DND-41 (cell line): Measurements from ENCODE around the gene COL23A1.

Experiments used
- ATAC-seq: fragments of 200-7000 bp; cut with Tn5 transposase; 3 replicates; pipeline ENCODE4 v1.9.1; 2021; ENCODE audit warnings: low read depth; ENCODE audit not compliant: insufficient read depth
- DNase-seq: peaks from one replicate; pipeline ENCODE4 v3.0.0-alpha.2; 2020
- H2AFZ ChIP-seq: 2 replicates; pipeline ENCODE4 v1.6.0; 2012; ENCODE audit warnings: low read depth, low read length
- H3K27ac ChIP-seq: 2 replicates; pipeline ENCODE4 v1.5.1; 2012; ENCODE audit warnings: low read length, inconsistent platforms
- H3K27me3 ChIP-seq: fragments of 200-600 bp; sonication (generic); 2 replicates; pipeline ENCODE4 v1.6.0; 2012; ENCODE audit warnings: low read length, mild to moderate bottlenecking, inconsistent platforms; ENCODE audit not compliant: insufficient read depth, poor library complexity
- H3K36me3 ChIP-seq: 2 replicates; pipeline ENCODE4 v1.5.1; 2012; ENCODE audit warnings: low read length, inconsistent platforms; ENCODE audit not compliant: insufficient read depth
- H3K4me1 ChIP-seq: 2 replicates; pipeline ENCODE4 v1.5.1; 2012; ENCODE audit warnings: mild to moderate bottlenecking, low read length; ENCODE audit not compliant: insufficient read depth
- H3K4me2 ChIP-seq: 2 replicates; pipeline ENCODE4 v1.6.0; 2012; ENCODE audit warnings: mild to moderate bottlenecking, moderate library complexity, low read length, inconsistent platforms; ENCODE audit not compliant: insufficient read depth
- H3K4me3 ChIP-seq, 2 experiments: fragments of 200-600 bp in 1 of 2; shearing (Covaris generic) in 1 of 2; 2 replicates each; pipeline ENCODE4 v1.5.1; 2012 to 2016; ENCODE audit warnings: inconsistent platforms in 2 of 2, low read length in 2 of 2, mild to moderate bottlenecking in 2 of 2, low read depth in 1 of 2, moderate library complexity in 1 of 2
- H3K79me2 ChIP-seq: 2 replicates; pipeline ENCODE4 v1.6.0; 2012; ENCODE audit warnings: low read length, inconsistent platforms; ENCODE audit not compliant: insufficient read depth
- H3K9ac ChIP-seq: 2 replicates; pipeline ENCODE4 v1.6.0; 2012; ENCODE audit warnings: low read depth, mild to moderate bottlenecking, inconsistent platforms, low read length, moderate library complexity
- H3K9me3 ChIP-seq: 2 replicates; pipeline ENCODE4 v1.5.1; 2012; ENCODE audit warnings: low read length, moderate library complexity, mild to moderate bottlenecking, inconsistent platforms; ENCODE audit not compliant: insufficient read depth, severe bottlenecking
- H4K20me1 ChIP-seq: 2 replicates; pipeline ENCODE4 v1.6.0; 2012; ENCODE audit warnings: low read length; ENCODE audit not compliant: insufficient read depth
- EZH2 ChIP-seq: IDR thresholded peaks from 3 replicates; pipeline ENCODE4 v1.6.1; 2012; ENCODE audit warnings: borderline replicate concordance, low read depth, mild to moderate bottlenecking, moderate library complexity, low read length, inconsistent platforms; ENCODE audit not compliant: severe bottlenecking
- TF ChIP-seq, protein P1 (sequence below): IDR thresholded peaks from 2 replicates; pipeline ENCODE4 v1.5.1; 2012; ENCODE audit warnings: borderline replicate concordance, low read length, moderate library complexity, mild to moderate bottlenecking; ENCODE audit not compliant: poor library complexity, severe bottlenecking; ENCODE audit errors: extremely low read depth

COL23A1 gene

GRCh38 chr5:178323961-178324360 lies 266.2 kb downstream of the COL23A1 start:
- Histone ChIP-seq H3K4me2 (no peak overlapping the region), H3K27me3 (no peaks in the 10 kb centered on the region), H4K20me1 (no peaks in the 10 kb centered on the region), H3K36me3 (no peaks in the 10 kb centered on the region), H3K9ac (no peak overlapping the region), H2AFZ (no peak overlapping the region), H3K4me3 (no peak overlapping the region), H3K9me3 (no peaks in the 10 kb centered on the region), H3K79me2 (no peaks in the 10 kb centered on the region), H3K4me1 (no peaks in the 10 kb centered on the region), H3K27ac (no peak overlapping the region)
- no peak for TF ChIP-seq EZH2
- TF ChIP-seq, protein P1, sequence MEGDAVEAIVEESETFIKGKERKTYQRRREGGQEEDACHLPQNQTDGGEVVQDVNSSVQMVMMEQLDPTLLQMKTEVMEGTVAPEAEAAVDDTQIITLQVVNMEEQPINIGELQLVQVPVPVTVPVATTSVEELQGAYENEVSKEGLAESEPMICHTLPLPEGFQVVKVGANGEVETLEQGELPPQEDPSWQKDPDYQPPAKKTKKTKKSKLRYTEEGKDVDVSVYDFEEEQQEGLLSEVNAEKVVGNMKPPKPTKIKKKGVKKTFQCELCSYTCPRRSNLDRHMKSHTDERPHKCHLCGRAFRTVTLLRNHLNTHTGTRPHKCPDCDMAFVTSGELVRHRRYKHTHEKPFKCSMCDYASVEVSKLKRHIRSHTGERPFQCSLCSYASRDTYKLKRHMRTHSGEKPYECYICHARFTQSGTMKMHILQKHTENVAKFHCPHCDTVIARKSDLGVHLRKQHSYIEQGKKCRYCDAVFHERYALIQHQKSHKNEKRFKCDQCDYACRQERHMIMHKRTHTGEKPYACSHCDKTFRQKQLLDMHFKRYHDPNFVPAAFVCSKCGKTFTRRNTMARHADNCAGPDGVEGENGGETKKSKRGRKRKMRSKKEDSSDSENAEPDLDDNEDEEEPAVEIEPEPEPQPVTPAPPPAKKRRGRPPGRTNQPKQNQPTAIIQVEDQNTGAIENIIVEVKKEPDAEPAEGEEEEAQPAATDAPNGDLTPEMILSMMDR: no peak
- DNase-seq: no peak
- no peak for ATAC-seq

DNA sequence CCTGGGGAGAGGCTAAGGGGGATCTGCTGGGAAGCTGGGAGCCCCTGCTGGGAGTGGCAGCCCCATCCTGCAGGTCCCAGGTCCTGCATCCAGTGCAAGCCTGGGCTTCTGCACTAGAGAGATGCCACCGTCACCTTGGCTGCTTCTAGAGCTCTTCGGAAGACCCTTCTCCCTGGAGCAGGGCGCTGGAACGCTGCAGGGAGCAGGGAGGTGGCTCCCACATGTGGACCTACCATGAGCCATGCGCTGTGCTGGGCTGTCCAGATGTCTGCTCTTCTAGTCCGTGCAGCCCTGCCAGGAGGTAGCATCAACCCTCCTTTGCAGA lies 266.7 kb downstream of the COL23A1 start:
- H3K9ac ChIP-seq: no peak overlapping the region
- no peaks in the 10 kb centered on the region for H3K79me2 ChIP-seq
- H3K27me3 ChIP-seq: no peaks in the 10 kb centered on the region
- H3K4me2 ChIP-seq: no peak overlapping the region
- no peak overlapping the region for H3K27ac ChIP-seq
- no peaks in the 10 kb centered on the region for H3K36me3 ChIP-seq
- no peaks in the 10 kb centered on the region for H3K9me3 ChIP-seq
- H3K4me1 ChIP-seq: no peaks in the 10 kb centered on the region
- ATAC-seq: no peak
- TF ChIP-seq, protein P1: no peak
- TF ChIP-seq EZH2: no peak
- DNase-seq: no peak
- no peak overlapping the region for H3K4me3 ChIP-seq
- H4K20me1 ChIP-seq: no peaks in the 10 kb centered on the region
- H2AFZ ChIP-seq: no peak overlapping the region

DNA sequence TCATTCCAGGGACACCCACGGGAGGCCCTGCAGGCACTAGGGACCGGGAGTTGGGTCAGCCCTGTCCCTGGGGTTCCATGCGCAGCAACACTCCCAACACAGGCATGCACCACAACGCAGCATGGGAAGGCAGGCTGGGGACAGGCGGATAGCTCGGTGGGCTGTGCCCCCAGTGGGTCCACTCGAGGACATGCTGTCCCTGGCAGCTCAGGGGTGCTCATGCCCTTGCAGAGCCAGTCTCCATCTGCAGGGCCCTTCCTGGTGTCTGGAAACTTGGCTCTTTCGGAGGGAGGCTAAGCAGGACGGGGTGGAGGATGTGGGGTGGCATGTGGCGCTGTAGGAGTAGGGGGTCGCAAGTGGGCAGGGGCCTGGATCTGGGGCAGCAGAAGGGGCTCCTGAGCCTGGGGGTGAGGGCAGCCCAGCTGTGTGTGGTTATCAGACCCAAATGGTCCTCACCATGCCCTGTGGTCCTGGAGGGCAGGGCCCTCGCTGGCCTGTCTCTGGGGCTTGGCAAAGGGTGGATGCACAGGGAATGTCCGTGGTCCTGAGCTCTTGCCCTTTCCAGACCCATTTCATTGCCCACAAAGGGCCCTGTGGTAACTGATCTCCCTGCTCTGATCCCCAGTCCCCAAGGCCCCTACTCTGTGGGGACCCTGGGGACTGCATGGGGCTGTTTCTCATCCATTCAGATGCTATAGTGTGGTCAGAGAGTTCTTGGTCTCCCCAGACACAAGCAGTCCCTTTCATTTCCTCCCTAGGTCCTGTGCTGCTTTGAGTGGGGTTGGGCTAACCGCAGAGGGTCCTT lies 267.3 kb downstream of the COL23A1 start:
- H3K36me3 ChIP-seq: no peaks in the 10 kb centered on the region
- no peaks in the 10 kb centered on the region for H3K9me3 ChIP-seq
- H3K4me1 ChIP-seq: no peaks in the 10 kb centered on the region
- no peak overlapping the region for H2AFZ ChIP-seq
- ATAC-seq (no peak), DNase-seq (no peak)
- no peaks in the 10 kb centered on the region for H3K27me3 ChIP-seq
- H3K27ac ChIP-seq: no peak overlapping the region
- no peak overlapping the region for H3K9ac ChIP-seq
- no peaks in the 10 kb centered on the region for H3K79me2 ChIP-seq
- no peak overlapping the region for H3K4me3 ChIP-seq
- TF ChIP-seq EZH2: no peak
- TF ChIP-seq, protein P1: no peak
- no peak overlapping the region for H3K4me2 ChIP-seq
- H4K20me1 ChIP-seq: no peaks in the 10 kb centered on the region
